OCI-LY1 (cell line): Measurements from ENCODE around the gene PRKCE.

Experiments used
- EZH2 ChIP-seq: fragments of 200-600 bp; sonication (generic), shearing (Covaris generic); IDR thresholded peaks from 2 replicates; pipeline ENCODE4 v1.8.0; 2017; ENCODE audit warnings: borderline replicate concordance, mixed run types, mild to moderate bottlenecking, antibody characterized with exemption, low read length, moderate library complexity, mixed read lengths
- TF ChIP-seq, protein P1 (sequence below): fragments of 200-600 bp; sonication (generic), shearing (Covaris generic); IDR thresholded peaks from 2 replicates; pipeline ENCODE4 v1.5.1; 2017; ENCODE audit warnings: mild to moderate bottlenecking, antibody characterized with exemption, low read length, moderate library complexity, mixed read lengths

DNA sequence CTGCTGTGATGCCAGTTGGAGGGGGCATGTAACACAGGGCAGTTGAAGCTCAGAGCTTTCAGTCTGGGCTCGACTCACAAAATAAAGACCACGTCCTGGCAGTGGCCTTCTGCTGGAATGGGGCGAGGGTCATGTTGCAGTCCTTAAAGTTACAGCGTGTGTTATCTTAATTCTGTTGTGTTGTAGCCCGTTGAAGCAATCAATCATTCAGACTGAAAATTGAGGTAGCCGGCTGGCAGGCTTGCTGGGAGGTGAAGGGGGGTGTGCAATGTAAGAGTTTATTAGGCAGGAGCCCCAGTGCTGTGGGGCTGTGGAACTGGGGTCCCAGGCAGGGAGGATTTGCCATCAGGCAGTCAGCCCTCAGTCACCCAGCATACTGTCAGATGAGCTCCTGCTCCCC lies 508.9 kb downstream of the PRKCE start:
- TF ChIP-seq, protein P1, sequence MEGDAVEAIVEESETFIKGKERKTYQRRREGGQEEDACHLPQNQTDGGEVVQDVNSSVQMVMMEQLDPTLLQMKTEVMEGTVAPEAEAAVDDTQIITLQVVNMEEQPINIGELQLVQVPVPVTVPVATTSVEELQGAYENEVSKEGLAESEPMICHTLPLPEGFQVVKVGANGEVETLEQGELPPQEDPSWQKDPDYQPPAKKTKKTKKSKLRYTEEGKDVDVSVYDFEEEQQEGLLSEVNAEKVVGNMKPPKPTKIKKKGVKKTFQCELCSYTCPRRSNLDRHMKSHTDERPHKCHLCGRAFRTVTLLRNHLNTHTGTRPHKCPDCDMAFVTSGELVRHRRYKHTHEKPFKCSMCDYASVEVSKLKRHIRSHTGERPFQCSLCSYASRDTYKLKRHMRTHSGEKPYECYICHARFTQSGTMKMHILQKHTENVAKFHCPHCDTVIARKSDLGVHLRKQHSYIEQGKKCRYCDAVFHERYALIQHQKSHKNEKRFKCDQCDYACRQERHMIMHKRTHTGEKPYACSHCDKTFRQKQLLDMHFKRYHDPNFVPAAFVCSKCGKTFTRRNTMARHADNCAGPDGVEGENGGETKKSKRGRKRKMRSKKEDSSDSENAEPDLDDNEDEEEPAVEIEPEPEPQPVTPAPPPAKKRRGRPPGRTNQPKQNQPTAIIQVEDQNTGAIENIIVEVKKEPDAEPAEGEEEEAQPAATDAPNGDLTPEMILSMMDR = no peak
- no peak for TF ChIP-seq EZH2
